GM18505 (cell line): ENCODE results near the gene HMCN1.

ENCODE experiments used
- ATAC-seq: cut with Tn5 transposase; IDR thresholded peaks from one replicate; pipeline ENCODE4 v1.9.1; 2021; ENCODE audit not compliant: unreplicated experiment
- POLR2A ChIP-seq: IDR thresholded peaks from 4 replicates; pipeline ENCODE4 v1.6.1; 2011; ENCODE audit warnings: borderline replicate concordance; ENCODE audit not compliant: insufficient read depth, insufficient read length; ENCODE audit errors: extremely low read depth

HMCN1 gene

DNA sequence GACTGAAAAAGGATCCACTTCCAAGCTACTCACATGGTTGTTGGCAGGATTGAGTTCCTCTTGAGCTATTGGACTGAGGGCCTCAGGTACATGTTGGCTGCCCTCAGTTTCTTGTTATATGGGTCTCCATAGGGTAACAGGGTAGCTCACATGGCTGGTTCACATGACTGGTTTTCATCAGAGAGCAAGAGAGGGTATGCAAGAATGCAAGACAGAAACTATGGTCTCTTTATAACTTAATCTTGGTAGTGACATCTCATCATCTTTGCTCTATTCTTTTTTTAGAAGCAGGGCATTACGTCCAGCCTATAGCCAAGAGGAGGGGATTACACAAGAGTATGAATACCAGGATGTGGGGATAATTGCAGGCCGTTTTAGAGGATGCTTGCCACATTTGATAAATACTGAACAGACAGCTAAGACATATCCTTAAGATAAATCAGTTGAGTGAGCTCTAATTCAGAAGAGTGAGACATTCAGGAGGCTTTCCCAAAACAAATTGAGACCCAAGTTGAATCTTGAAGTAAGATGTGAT is 100.2 kb downstream of the HMCN1 start:
- ATAC-seq = no peak
- no peak for TF ChIP-seq POLR2A

DNA sequence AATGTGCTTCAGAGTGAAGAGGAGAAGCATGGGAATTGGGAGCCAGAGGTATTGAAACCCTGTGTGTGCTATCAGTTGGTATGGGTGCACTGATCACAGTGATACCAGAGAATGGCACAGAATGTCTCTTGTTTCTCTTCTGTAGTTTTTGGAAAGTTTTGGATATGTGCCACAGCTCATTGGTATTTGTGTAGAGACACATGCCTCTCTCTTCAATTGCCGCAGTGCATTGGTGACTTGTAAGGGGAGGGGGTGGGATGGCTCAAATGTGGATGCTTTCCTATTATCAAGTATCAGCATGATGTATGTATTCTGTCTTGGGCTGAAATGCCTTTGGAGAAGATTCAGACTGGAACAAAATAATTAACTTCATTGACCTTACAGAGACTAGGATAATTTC is 101.0 kb downstream of the HMCN1 start:
- TF ChIP-seq POLR2A = no peak
- ATAC-seq = no peak

DNA sequence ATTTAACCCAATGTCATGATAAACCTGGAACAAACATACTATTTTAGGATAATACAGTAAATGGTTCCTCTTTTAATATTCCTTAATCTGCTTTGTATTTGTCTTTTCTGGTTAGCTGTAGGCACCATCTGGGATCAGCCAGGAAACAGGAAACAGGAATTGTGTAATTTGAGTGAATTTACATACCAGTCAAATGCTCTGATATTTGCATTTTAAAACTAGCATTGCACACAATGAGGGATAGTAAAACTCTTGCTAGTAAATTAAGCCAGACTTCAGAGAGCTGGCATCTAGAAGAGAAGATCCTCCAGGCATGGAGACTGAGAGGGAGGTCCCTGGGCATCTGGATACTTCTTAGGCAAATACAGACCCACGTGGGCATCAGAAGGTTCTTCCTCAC is 103.5 kb downstream of the HMCN1 start:
- TF ChIP-seq POLR2A = no peak
- no peak for ATAC-seq

DNA sequence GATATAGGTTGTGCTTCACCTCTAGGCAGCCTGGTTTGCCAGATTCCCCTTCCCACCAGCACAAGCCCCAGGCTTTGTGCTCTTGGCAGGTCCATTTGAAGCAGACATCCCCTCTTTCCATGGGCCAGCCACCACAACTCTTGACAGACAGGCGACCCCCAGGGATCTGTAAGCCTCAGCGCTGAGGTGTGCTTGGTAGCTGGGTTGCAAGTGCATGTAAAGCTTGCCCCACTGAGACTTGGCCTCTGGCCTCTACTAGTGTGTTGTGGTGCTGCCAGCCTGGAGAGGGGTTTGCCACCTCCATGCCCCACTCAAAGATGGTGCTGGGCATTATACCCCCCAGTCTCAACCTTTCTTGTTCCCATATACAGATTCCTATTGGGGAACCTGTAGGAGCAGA is 103.9 kb downstream of the HMCN1 start:
- no peak for ATAC-seq
- no peak for TF ChIP-seq POLR2A

DNA sequence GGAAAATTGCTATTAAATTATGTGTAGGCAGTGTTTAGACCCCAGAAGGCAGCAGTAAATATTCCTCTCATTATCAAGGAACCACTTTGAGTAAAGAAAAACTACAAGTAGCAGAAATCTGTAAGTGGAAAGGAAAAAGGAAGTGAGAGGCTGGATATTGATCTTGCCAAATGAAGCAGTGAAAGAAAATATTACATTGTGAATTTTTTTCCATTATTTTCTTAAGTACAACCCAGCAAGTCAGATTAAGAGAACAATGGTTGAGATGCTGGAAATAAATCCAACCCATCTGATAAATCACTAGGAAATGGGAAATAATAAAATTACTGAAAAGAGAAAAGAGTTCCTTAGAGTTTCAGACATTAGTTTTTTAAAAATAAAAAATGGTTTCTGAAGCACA is 106.7 kb downstream of the HMCN1 start:
- no peak for ATAC-seq
- TF ChIP-seq POLR2A = no peak

DNA sequence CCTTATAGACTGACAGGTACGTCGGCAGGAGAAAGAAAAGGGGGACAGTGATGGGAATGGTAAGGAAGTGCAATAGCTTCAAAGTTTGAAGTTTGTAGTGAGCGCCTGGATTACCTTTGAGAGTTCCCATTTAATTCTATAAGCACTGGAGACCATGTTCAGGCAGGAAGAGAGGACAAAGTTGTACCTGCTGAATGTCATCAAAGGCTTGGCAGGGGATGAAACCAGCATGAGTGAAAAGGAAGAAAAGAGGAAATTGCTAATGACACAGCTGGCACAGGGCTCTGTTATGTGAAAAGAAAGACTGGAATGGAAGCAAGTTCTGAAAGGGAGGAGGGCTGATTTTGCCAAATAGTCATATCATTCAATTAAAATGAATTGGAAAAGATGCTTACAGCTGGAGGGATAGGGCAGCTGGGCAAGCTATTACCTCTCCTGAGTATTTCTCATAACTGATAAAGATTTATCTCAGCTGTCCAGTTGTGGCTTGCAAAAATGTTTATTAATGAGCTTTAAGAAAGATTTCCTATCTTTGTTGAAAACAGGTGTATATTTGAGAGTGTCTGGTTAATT is 109.2 kb downstream of the HMCN1 start:
- no peak for ATAC-seq
- TF ChIP-seq POLR2A = no peak

DNA sequence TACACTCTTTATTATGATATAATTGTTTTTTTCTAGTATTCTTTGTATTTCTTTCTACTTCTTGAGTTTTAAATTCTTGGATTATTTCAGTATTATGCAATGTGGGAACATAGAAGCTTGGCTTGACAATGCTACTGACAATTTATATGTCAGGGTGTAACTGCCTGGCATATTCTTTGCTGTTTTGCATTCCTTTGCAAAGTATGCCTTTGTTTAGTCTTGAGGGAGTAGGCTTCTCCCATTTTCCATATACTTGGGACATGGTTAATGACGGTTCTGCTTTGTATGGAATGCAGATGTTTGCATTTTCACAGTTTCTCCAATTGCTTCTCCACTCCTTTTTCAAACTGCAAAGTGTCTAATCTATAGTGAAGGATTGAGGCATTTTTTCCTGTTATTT is 109.8 kb downstream of the HMCN1 start:
- no peak for ATAC-seq
- TF ChIP-seq POLR2A = no peak

DNA sequence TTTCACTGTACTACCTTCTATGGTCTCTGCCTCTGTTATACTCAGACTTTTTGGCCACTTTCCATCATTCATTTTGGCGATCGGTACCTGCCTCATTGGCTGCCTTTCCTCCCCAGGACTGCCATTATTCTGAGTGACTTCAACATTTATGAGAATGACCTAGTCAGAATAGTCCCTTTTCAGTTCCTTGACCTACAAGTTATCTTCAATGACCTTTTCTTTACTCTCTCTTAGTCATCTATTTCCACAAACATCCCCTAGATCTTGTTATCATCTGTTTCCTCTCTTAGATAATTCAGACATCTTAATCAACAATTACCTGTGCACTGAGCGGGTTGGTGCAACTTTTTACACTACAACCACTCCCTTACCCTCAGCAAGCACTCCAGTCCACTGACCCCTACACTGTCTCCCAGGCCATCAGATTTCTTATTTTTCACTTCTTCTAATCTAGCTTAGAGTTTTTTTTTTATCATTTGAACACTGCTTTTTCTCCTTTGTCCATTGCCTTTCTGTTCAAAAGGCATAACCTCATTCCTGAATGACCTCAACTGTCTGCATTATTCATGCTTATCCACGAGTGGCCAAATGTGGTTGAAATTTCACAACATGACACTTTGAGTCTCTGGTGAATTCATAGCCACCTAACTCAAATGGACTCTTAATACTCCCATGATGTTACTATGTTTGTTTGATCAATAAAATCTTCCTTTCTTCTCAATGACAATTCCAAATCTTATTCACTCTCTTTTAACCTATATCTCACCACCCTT is 112.7 kb downstream of the HMCN1 start:
- ATAC-seq = no peak
- no peak for TF ChIP-seq POLR2A

DNA sequence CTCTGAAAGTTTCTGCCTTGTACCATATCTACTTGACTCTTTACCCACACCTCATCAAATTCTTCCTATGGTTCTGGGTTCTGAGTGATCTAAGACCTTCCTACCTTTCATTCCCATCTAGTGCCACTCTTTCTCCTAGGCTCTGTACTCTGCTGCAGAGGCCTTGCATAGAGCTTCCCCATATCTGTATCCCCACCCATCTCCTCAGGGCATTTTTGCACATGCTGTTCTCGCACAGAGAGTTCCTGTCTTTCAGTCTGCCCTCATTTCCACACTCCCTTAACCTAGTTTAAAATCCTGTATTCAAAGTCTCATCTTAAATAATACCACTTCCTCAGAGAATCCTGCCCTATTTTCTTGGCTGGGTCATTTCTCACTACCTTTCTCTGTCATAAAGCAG is 114.8 kb downstream of the HMCN1 start:
- TF ChIP-seq POLR2A = no peak
- ATAC-seq = no peak

DNA sequence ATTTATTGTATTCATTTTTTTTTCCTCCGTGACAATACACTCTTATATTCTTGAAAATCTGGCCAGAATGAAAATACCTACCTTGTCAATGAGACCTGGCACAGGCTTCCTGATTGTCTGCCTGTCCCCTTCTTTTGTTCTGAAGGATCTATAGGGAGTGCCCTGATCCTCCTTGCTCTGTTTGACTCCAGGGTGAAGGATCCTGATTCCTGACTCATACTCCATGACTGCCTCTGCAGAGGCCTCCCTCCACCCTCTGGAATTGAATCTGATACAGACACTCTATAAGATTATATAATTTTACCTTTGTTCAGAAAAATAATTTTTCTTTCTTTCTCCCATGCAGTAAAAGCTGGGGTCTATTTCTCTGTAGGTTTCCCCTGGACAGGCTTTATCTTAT is 116.2 kb downstream of the HMCN1 start:
- no peak for ATAC-seq

DNA sequence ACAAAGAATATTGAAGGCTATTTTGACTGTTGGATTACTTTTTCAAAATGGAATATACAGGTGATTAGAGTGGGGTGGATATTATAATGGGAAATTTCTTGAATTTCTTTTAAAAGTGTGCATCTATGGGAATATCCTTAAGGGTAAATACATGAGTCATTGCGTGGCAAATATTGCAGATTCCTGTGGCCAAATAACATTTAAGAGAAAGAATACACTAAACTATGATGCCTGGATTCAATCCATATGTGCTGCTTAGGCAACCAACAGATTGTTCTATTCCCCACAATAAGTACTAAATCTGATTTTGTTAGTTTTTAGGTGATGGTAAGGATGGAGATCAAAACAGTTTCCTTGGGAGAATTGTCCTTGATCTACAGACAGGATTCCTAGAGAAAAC is 119.5 kb downstream of the HMCN1 start:
- TF ChIP-seq POLR2A = no peak
- no peak for ATAC-seq

More for the DNA sequence above, 116.2 kb downstream of the HMCN1 start:
- no peak for TF ChIP-seq POLR2A

DNA sequence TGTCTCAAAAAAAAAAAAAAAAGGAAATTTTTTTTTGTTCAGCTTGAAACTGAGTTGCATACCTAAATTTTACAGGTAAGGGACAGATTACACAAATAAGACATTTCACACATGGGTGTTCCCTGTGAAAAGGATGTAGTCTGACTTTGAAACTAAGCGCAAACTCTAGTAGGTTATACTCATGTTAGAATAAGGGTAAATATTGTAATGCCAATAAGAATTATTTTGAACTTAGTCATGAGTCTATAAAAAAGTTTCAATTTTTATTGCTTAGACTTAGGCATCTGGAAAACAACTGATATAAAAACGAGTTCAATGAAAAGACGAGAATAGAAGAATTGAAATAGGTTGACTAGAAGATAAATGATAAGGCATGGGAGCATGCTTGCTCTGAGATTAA is 122.3 kb downstream of the HMCN1 start:
- no peak for ATAC-seq
- TF ChIP-seq POLR2A = no peak

DNA sequence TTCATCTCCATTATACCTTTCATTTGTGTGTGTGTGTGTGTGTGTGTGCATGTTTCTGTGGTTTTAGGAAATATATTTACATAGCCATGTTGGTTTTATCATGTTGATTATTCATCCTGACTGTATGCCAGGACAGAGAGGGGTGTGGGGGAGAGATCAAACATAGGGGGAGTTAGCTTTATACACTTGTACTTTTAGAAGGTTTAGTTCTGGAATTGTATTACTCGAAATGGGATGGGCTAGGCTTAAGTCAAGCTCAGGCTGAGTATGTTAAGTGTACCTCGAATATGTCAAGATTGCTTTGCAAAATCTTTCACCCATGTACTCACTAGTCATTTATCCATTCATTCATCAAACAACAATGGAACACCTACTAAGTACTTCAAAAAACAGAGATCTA is 123.3 kb downstream of the HMCN1 start:
- no peak for TF ChIP-seq POLR2A
- no peak for ATAC-seq

DNA sequence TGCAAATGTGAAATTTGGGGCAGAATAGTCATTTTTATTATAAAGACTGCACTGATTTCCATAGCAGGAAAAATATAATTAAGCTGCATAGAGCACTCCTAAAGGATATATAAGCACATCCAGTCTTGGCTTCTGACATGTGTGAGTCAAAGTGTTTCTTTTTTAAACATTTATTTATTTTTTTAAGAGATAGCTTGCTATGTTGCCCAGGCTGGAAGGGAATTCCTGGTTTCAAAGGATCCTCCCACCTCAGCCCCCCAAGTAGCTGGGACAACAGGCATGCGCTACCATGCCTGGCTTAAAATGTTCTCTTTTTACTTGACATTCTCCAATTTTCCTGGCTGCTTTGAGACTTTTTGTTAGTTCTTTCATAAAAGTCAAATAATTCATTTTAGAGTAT is 126.1 kb downstream of the HMCN1 start:
- TF ChIP-seq POLR2A = no peak
- no peak for ATAC-seq
